ENCODE measurements around the gene TTI1. TPM values are rescaled to one million over a fixed set of nuclear protein-coding genes. Genes with fewer than 3 reads are reported as not detected.

The TTI1 gene
- total RNA-seq, 4 donors from 2014 or later = 4.5 to 19.5 (median 9.4) TPM

- Histone ChIP-seq H3K4me3 (no peak overlapping the region), H3K36me3 (no peaks in the 10 kb centered on the region), H3K27ac (no peak overlapping the region), H3K9me3 (no peaks in the 10 kb centered on the region), H3K4me1 (no peaks in the 10 kb centered on the region), H3K27me3 (no peaks in the 10 kb centered on the region)
- DNase-seq = no peak
- 91% methylated on average over 5 of the region's 5 CpGs; no CpG with 5 or more reads in 1 of the 2 donors for WGBS, 2 donors (ENCODE audit: low coverage in 1 of 2)
- TF ChIP-seq POLR2A (IDR thresholded peaks at IDR 0.05) (no peak), EP300 (IDR thresholded peaks at IDR 0.05; ENCODE audit: low read depth) (no peak), POLR2AphosphoS5 (IDR thresholded peaks at IDR 0.05) (no peak)
- TF ChIP-seq, protein P1, sequence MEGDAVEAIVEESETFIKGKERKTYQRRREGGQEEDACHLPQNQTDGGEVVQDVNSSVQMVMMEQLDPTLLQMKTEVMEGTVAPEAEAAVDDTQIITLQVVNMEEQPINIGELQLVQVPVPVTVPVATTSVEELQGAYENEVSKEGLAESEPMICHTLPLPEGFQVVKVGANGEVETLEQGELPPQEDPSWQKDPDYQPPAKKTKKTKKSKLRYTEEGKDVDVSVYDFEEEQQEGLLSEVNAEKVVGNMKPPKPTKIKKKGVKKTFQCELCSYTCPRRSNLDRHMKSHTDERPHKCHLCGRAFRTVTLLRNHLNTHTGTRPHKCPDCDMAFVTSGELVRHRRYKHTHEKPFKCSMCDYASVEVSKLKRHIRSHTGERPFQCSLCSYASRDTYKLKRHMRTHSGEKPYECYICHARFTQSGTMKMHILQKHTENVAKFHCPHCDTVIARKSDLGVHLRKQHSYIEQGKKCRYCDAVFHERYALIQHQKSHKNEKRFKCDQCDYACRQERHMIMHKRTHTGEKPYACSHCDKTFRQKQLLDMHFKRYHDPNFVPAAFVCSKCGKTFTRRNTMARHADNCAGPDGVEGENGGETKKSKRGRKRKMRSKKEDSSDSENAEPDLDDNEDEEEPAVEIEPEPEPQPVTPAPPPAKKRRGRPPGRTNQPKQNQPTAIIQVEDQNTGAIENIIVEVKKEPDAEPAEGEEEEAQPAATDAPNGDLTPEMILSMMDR (IDR thresholded peaks at IDR 0.05) = no peak
- in situ Hi-C loops (cut with MboI; ENCODE audit: low pct_ligation_motif_present in 1 of 4, low pct_unique_long_range_greater_than_20kb in 1 of 4, low sequenced_read_pairs in 3 of 4) (no loop called here), intact Hi-C loops (cut with DNase I; ENCODE audit: low total_unique reads) (no loop called here)
These were observed 86.3 kb downstream of the TTI1 start for GRCh38 chr20:37946946-37947345.

DNA sequence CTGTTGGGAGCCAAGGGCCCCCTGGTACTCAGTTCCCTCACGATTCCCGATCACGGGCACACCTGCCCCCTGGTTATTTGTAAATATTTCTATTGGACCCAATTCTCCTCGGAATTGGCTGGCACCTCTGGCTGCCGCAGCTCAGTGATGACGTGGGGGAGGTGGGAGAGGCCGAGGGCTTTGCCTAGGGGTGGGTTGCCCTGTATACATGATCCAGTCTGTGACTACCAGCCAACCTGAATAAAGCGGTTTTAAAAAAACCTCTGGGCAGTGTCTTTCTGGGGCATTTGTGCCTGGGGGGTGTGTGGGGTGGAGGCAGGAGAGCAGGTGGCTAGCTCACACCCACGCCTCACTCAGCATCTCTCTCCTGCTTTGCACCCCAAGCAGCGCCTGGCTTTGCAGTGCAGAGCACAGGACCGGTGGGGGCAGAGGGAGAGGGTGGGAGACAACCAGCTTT lies 88.1 kb downstream of the TTI1 start:
- in situ Hi-C loops (cut with MboI; ENCODE audit: low pct_ligation_motif_present in 1 of 4, low pct_unique_long_range_greater_than_20kb in 1 of 4, low sequenced_read_pairs in 3 of 4) = no loop called here
- Histone ChIP-seq H3K27me3 (no peaks in the 10 kb centered on the region), H3K9me3 (no peaks in the 10 kb centered on the region), H3K4me1 (no peaks in the 10 kb centered on the region), H3K27ac (no peak overlapping the region), H3K4me3 (no peak overlapping the region), H3K36me3 (no peaks in the 10 kb centered on the region)
- intact Hi-C loops (cut with DNase I; ENCODE audit: low total_unique reads) = no loop called here
- WGBS, 2 donors (ENCODE audit: low coverage in 1 of 2) = 59% methylated on average over 11 of the region's 11 CpGs; no CpG with 5 or more reads in 1 of the 2 donors
- DNase-seq = no peak
- no peak for TF ChIP-seq EP300 (IDR thresholded peaks at IDR 0.05; ENCODE audit: low read depth)
- TF ChIP-seq, protein P1 (IDR thresholded peaks at IDR 0.05) = no peak
- TF ChIP-seq POLR2A (IDR thresholded peaks at IDR 0.05) = no peak
- TF ChIP-seq POLR2AphosphoS5 (IDR thresholded peaks at IDR 0.05) = no peak

GRCh38 chr20:37944456-37944981 lies 88.7 kb downstream of the TTI1 start:
- H3K27me3 ChIP-seq = no peaks in the 10 kb centered on the region
- 80% methylated on average over 11 of the region's 11 CpGs; no CpG with 5 or more reads in 1 of the 2 donors for WGBS, 2 donors (ENCODE audit: low coverage in 1 of 2)
- H3K36me3 ChIP-seq = no peaks in the 10 kb centered on the region
- TF ChIP-seq POLR2AphosphoS5 (IDR thresholded peaks at IDR 0.05) = no peak
- no peak for TF ChIP-seq EP300 (IDR thresholded peaks at IDR 0.05; ENCODE audit: low read depth)
- TF ChIP-seq POLR2A (IDR thresholded peaks at IDR 0.05) = no peak
- TF ChIP-seq, protein P1 (IDR thresholded peaks at IDR 0.05) = no peak
- in situ Hi-C loops (cut with MboI; ENCODE audit: low pct_ligation_motif_present in 1 of 4, low pct_unique_long_range_greater_than_20kb in 1 of 4, low sequenced_read_pairs in 3 of 4) (no loop called here), intact Hi-C loops (cut with DNase I; ENCODE audit: low total_unique reads) (no loop called here)
- no peaks in the 10 kb centered on the region for H3K4me1 ChIP-seq
- no peak for DNase-seq
- H3K27ac ChIP-seq = no peak overlapping the region
- H3K4me3 ChIP-seq = no peak overlapping the region
- no peaks in the 10 kb centered on the region for H3K9me3 ChIP-seq

DNA sequence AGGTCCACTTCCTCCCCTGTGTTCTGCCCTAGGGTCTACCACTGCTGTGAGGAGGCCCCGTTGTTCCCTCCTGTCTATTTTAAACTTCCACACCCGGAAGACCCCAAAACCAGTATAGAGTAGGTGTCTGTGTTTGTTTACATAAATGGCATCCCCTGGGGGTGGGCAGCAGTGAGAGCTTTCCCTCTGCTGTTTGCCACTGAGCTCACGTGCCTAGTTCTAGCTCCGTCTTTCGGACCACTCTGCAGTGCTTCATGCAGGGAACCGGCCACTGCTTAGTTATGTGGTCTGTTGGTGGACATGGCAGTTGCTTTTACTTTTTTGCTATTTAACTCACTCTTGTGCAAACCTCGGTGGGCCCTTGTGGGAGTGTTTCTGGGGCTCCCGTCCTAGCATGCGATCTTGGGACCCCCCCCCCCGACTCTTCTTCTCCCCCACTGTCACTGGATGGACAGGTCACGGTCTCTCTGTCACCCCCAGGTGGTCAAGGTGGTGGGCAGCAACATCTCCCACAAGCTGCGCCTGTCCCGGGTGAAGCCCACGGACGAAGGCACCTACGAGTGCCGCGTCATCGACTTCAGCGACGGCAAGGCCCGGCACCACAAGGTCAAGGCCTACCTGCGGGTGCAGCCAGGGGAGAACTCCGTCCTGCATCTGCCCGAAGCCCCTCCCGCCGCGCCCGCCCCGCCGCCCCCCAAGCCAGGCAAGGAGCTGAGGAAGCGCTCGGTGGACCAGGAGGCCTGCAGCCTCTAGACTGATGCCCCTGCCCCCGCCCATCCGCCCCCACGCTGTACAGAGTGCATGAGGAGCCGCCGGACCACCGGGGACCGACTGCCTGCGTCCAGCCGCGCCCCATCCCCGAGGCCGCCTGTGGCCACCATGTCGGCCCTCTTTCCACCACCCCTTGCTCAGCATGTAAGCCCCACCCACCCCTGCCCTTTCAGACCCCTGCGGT lies 89.5 kb downstream of the TTI1 start:
- Histone ChIP-seq H3K27ac (no peak overlapping the region), H3K36me3 (no peaks in the 10 kb centered on the region), H3K9me3 (no peaks in the 10 kb centered on the region), H3K4me3 (no peak overlapping the region), H3K4me1 (no peaks in the 10 kb centered on the region), H3K27me3 (no peaks in the 10 kb centered on the region)
- WGBS, 2 donors (ENCODE audit: low coverage in 1 of 2) = 89 to 95% methylated on average over 4 to 40 of the region's 47 CpGs
- intact Hi-C loops (cut with DNase I; ENCODE audit: low total_unique reads) (no loop called here), in situ Hi-C loops (cut with MboI; ENCODE audit: low pct_ligation_motif_present in 1 of 4, low pct_unique_long_range_greater_than_20kb in 1 of 4, low sequenced_read_pairs in 3 of 4) (no loop called here)
- no peak for TF ChIP-seq POLR2AphosphoS5 (IDR thresholded peaks at IDR 0.05)
- TF ChIP-seq, protein P1 (IDR thresholded peaks at IDR 0.05) = no peak
- TF ChIP-seq POLR2A (IDR thresholded peaks at IDR 0.05) = no peak
- TF ChIP-seq EP300 (IDR thresholded peaks at IDR 0.05; ENCODE audit: low read depth) = no peak
- DNase-seq = no peak
